ENCODE measurements around the gene THUMPD3.

THUMPD3 gene

GRCh38 chr3:9340472-9340902 lies 22.4 kb upstream of the THUMPD3 start:
- peaks cover 6% of the 10 kb centered on the region for H3K4me1 ChIP-seq (ENCODE audit: control insufficient read depth, insufficient read depth, low read length)
- no peaks in the 10 kb centered on the region for H3K9me3 ChIP-seq (ENCODE audit: control insufficient read depth in 2 of 2, low read length in 2 of 2)
- no peaks in the 10 kb centered on the region for H3K36me3 ChIP-seq (ENCODE audit: control insufficient read depth in 2 of 2, insufficient read depth in 2 of 2, low read length in 2 of 2)
- H3K27ac ChIP-seq (ENCODE audit: low read length) = no peak overlapping the region
- H3K4me3 ChIP-seq (ENCODE audit: low read length in 2 of 2) = no peak overlapping the region
- H3K9ac ChIP-seq (ENCODE audit: low read length in 2 of 2) = no peak overlapping the region
- no peaks in the 10 kb centered on the region for H3K27me3 ChIP-seq (ENCODE audit: control insufficient read depth in 1 of 2, insufficient read depth in 2 of 2, low read length in 2 of 2)

GRCh38 chr3:9342696-9343095 lies 20.2 kb upstream of the THUMPD3 start:
- Histone ChIP-seq H3K4me3 (ENCODE audit: low read length in 2 of 2) (no peak overlapping the region), H3K27me3 (ENCODE audit: control insufficient read depth in 1 of 2, insufficient read depth in 2 of 2, low read length in 2 of 2) (no peaks in the 10 kb centered on the region), H3K9ac (ENCODE audit: low read length in 2 of 2) (no peak overlapping the region), H3K9me3 (ENCODE audit: control insufficient read depth in 2 of 2, low read length in 2 of 2) (no peaks in the 10 kb centered on the region), H3K36me3 (ENCODE audit: control insufficient read depth in 2 of 2, insufficient read depth in 2 of 2, low read length in 2 of 2) (no peaks in the 10 kb centered on the region), H3K4me1 (ENCODE audit: control insufficient read depth, insufficient read depth, low read length) (peaks cover 6% of the 10 kb centered on the region), H3K27ac (ENCODE audit: low read length) (no peak overlapping the region)

- Histone ChIP-seq H3K4me3 (ENCODE audit: low read length in 2 of 2) (no peak overlapping the region), H3K27me3 (ENCODE audit: control insufficient read depth in 1 of 2, insufficient read depth in 2 of 2, low read length in 2 of 2) (no peaks in the 10 kb centered on the region), H3K36me3 (ENCODE audit: control insufficient read depth in 2 of 2, insufficient read depth in 2 of 2, low read length in 2 of 2) (no peaks in the 10 kb centered on the region), H3K27ac (ENCODE audit: low read length) (no peak overlapping the region), H3K4me1 (ENCODE audit: control insufficient read depth, insufficient read depth, low read length) (peaks cover 6% of the 10 kb centered on the region), H3K9ac (ENCODE audit: low read length in 2 of 2) (no peak overlapping the region), H3K9me3 (ENCODE audit: control insufficient read depth in 2 of 2, low read length in 2 of 2) (no peaks in the 10 kb centered on the region)
Observed at GRCh38 chr3:9343115-9343514, 19.7 kb upstream of the THUMPD3 start.

- no peaks in the 10 kb centered on the region for H3K27me3 ChIP-seq (ENCODE audit: control insufficient read depth in 1 of 2, insufficient read depth in 2 of 2, low read length in 2 of 2)
- H3K9me3 ChIP-seq (ENCODE audit: control insufficient read depth in 2 of 2, low read length in 2 of 2) = no peaks in the 10 kb centered on the region
- H3K9ac ChIP-seq (ENCODE audit: low read length in 2 of 2) = no peak overlapping the region
Observed at GRCh38 chr3:9345041-9345440, 17.8 kb upstream of the THUMPD3 start.

GRCh38 chr3:9346141-9346540 lies 16.7 kb upstream of the THUMPD3 start:
- H3K27ac ChIP-seq (ENCODE audit: low read length) = no peak overlapping the region
- H3K4me3 ChIP-seq (ENCODE audit: low read length in 2 of 2) = no peak overlapping the region
- H3K36me3 ChIP-seq (ENCODE audit: control insufficient read depth in 2 of 2, insufficient read depth in 2 of 2, low read length in 2 of 2) = peaks cover 0 to 2% of the 10 kb centered on the region in 2 donors
- H3K27me3 ChIP-seq (ENCODE audit: control insufficient read depth in 1 of 2, insufficient read depth in 2 of 2, low read length in 2 of 2) = no peaks in the 10 kb centered on the region
- no peaks in the 10 kb centered on the region for H3K4me1 ChIP-seq (ENCODE audit: control insufficient read depth, insufficient read depth, low read length)
- no peaks in the 10 kb centered on the region for H3K9me3 ChIP-seq (ENCODE audit: control insufficient read depth in 2 of 2, low read length in 2 of 2)
- no peak overlapping the region for H3K9ac ChIP-seq (ENCODE audit: low read length in 2 of 2)

More at GRCh38 chr3:9345041-9345440, 17.8 kb upstream of the THUMPD3 start:
- H3K36me3 ChIP-seq (ENCODE audit: control insufficient read depth in 2 of 2, insufficient read depth in 2 of 2, low read length in 2 of 2) = peaks cover 0 to 2% of the 10 kb centered on the region in 2 donors
- H3K4me3 ChIP-seq (ENCODE audit: low read length in 2 of 2) = no peak overlapping the region
- peaks cover under 1% of the 10 kb centered on the region for H3K4me1 ChIP-seq (ENCODE audit: control insufficient read depth, insufficient read depth, low read length)
- H3K27ac ChIP-seq (ENCODE audit: low read length) = no peak overlapping the region

GRCh38 chr3:9347081-9347480 lies 15.8 kb upstream of the THUMPD3 start:
- Histone ChIP-seq H3K4me3 (ENCODE audit: low read length in 2 of 2) (no peak overlapping the region), H3K27me3 (ENCODE audit: control insufficient read depth in 1 of 2, insufficient read depth in 2 of 2, low read length in 2 of 2) (no peaks in the 10 kb centered on the region), H3K36me3 (ENCODE audit: control insufficient read depth in 2 of 2, insufficient read depth in 2 of 2, low read length in 2 of 2) (peaks cover 0 to 2% of the 10 kb centered on the region in 2 donors), H3K27ac (ENCODE audit: low read length) (no peak overlapping the region), H3K9ac (ENCODE audit: low read length in 2 of 2) (no peak overlapping the region), H3K4me1 (ENCODE audit: control insufficient read depth, insufficient read depth, low read length) (no peaks in the 10 kb centered on the region), H3K9me3 (ENCODE audit: control insufficient read depth in 2 of 2, low read length in 2 of 2) (no peaks in the 10 kb centered on the region)

GRCh38 chr3:9347887-9348286 lies 15.0 kb upstream of the THUMPD3 start:
- Histone ChIP-seq H3K9me3 (ENCODE audit: control insufficient read depth in 2 of 2, low read length in 2 of 2) (no peaks in the 10 kb centered on the region), H3K27me3 (ENCODE audit: control insufficient read depth in 1 of 2, insufficient read depth in 2 of 2, low read length in 2 of 2) (no peaks in the 10 kb centered on the region), H3K36me3 (ENCODE audit: control insufficient read depth in 2 of 2, insufficient read depth in 2 of 2, low read length in 2 of 2) (peaks cover 0 to 2% of the 10 kb centered on the region in 2 donors), H3K4me1 (ENCODE audit: control insufficient read depth, insufficient read depth, low read length) (no peaks in the 10 kb centered on the region), H3K9ac (ENCODE audit: low read length in 2 of 2) (no peak overlapping the region), H3K4me3 (ENCODE audit: low read length in 2 of 2) (no peak overlapping the region), H3K27ac (ENCODE audit: low read length) (no peak overlapping the region)

- Histone ChIP-seq H3K27me3 (ENCODE audit: control insufficient read depth in 1 of 2, insufficient read depth in 2 of 2, low read length in 2 of 2) (no peaks in the 10 kb centered on the region), H3K36me3 (ENCODE audit: control insufficient read depth in 2 of 2, insufficient read depth in 2 of 2, low read length in 2 of 2) (peaks cover 0 to 2% of the 10 kb centered on the region in 2 donors), H3K9me3 (ENCODE audit: control insufficient read depth in 2 of 2, low read length in 2 of 2) (no peaks in the 10 kb centered on the region), H3K4me1 (ENCODE audit: control insufficient read depth, insufficient read depth, low read length) (peaks cover 2% of the 10 kb centered on the region), H3K9ac (ENCODE audit: low read length in 2 of 2) (no peak overlapping the region), H3K27ac (ENCODE audit: low read length) (no peak overlapping the region), H3K4me3 (ENCODE audit: low read length in 2 of 2) (no peak overlapping the region)
Observed at GRCh38 chr3:9349321-9350117, 13.3 kb upstream of the THUMPD3 start.

- H3K4me3 ChIP-seq (ENCODE audit: low read length in 2 of 2) = no peak overlapping the region
- no peak overlapping the region for H3K9ac ChIP-seq (ENCODE audit: low read length in 2 of 2)
- no peak overlapping the region for H3K27ac ChIP-seq (ENCODE audit: low read length)
- H3K4me1 ChIP-seq (ENCODE audit: control insufficient read depth, insufficient read depth, low read length) = peaks cover 2% of the 10 kb centered on the region
- H3K36me3 ChIP-seq (ENCODE audit: control insufficient read depth in 2 of 2, insufficient read depth in 2 of 2, low read length in 2 of 2) = peaks cover 0 to 2% of the 10 kb centered on the region in 2 donors
- H3K9me3 ChIP-seq (ENCODE audit: control insufficient read depth in 2 of 2, low read length in 2 of 2) = no peaks in the 10 kb centered on the region
- no peaks in the 10 kb centered on the region for H3K27me3 ChIP-seq (ENCODE audit: control insufficient read depth in 1 of 2, insufficient read depth in 2 of 2, low read length in 2 of 2)
Observed at GRCh38 chr3:9351709-9352126, 11.1 kb upstream of the THUMPD3 start.

- H3K36me3 ChIP-seq (ENCODE audit: control insufficient read depth in 2 of 2, insufficient read depth in 2 of 2, low read length in 2 of 2) = peaks cover 0 to 2% of the 10 kb centered on the region in 2 donors
- peaks cover 2% of the 10 kb centered on the region for H3K4me1 ChIP-seq (ENCODE audit: control insufficient read depth, insufficient read depth, low read length)
- no peak overlapping the region for H3K4me3 ChIP-seq (ENCODE audit: low read length in 2 of 2)
- H3K9me3 ChIP-seq (ENCODE audit: control insufficient read depth in 2 of 2, low read length in 2 of 2) = no peaks in the 10 kb centered on the region
- no peak overlapping the region for H3K27ac ChIP-seq (ENCODE audit: low read length)
- H3K9ac ChIP-seq (ENCODE audit: low read length in 2 of 2) = no peak overlapping the region
- H3K27me3 ChIP-seq (ENCODE audit: control insufficient read depth in 1 of 2, insufficient read depth in 2 of 2, low read length in 2 of 2) = no peaks in the 10 kb centered on the region
Observed at GRCh38 chr3:9352917-9353752, 9.7 kb upstream of the THUMPD3 start.

All from stomach smooth muscle (tissue), 2 donors.